IPS-18a (cell line): ENCODE data around the gene PLD1.
"Not testable (repeated sequence)": the region's sequence is repeated elsewhere in the genome, so short reads cannot be mapped to it uniquely, and the experiment has no call there.

ENCODE experiments used
- H3K27ac ChIP-seq: one replicate; pipeline ENCODE4 v1.5.1; 2013; ENCODE audit warnings: low read length
- H3K27me3 ChIP-seq: one replicate; pipeline ENCODE4 v1.6.1; 2013; ENCODE audit warnings: mild to moderate bottlenecking, low read length; ENCODE audit not compliant: control insufficient read depth, insufficient read depth
- H3K36me3 ChIP-seq: one replicate; pipeline ENCODE4 v1.6.1; 2013; ENCODE audit warnings: low read depth, low read length; ENCODE audit not compliant: control insufficient read depth
- H3K4me1 ChIP-seq: one replicate; pipeline ENCODE4 v1.6.1; 2013; ENCODE audit warnings: low read depth, low read length; ENCODE audit not compliant: control insufficient read depth
- H3K4me3 ChIP-seq: one replicate; pipeline ENCODE4 v1.5.1; 2013; ENCODE audit warnings: low read length
- H3K9ac ChIP-seq: one replicate; pipeline ENCODE4 v1.6.1; 2013; ENCODE audit warnings: mild to moderate bottlenecking, low read length, moderate library complexity
- H3K9me3 ChIP-seq: one replicate; pipeline ENCODE4 v1.6.1; 2013; ENCODE audit warnings: low read depth, low read length; ENCODE audit not compliant: control insufficient read depth

The PLD1 gene, protein sequence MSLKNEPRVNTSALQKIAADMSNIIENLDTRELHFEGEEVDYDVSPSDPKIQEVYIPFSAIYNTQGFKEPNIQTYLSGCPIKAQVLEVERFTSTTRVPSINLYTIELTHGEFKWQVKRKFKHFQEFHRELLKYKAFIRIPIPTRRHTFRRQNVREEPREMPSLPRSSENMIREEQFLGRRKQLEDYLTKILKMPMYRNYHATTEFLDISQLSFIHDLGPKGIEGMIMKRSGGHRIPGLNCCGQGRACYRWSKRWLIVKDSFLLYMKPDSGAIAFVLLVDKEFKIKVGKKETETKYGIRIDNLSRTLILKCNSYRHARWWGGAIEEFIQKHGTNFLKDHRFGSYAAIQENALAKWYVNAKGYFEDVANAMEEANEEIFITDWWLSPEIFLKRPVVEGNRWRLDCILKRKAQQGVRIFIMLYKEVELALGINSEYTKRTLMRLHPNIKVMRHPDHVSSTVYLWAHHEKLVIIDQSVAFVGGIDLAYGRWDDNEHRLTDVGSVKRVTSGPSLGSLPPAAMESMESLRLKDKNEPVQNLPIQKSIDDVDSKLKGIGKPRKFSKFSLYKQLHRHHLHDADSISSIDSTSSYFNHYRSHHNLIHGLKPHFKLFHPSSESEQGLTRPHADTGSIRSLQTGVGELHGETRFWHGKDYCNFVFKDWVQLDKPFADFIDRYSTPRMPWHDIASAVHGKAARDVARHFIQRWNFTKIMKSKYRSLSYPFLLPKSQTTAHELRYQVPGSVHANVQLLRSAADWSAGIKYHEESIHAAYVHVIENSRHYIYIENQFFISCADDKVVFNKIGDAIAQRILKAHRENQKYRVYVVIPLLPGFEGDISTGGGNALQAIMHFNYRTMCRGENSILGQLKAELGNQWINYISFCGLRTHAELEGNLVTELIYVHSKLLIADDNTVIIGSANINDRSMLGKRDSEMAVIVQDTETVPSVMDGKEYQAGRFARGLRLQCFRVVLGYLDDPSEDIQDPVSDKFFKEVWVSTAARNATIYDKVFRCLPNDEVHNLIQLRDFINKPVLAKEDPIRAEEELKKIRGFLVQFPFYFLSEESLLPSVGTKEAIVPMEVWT

DNA sequence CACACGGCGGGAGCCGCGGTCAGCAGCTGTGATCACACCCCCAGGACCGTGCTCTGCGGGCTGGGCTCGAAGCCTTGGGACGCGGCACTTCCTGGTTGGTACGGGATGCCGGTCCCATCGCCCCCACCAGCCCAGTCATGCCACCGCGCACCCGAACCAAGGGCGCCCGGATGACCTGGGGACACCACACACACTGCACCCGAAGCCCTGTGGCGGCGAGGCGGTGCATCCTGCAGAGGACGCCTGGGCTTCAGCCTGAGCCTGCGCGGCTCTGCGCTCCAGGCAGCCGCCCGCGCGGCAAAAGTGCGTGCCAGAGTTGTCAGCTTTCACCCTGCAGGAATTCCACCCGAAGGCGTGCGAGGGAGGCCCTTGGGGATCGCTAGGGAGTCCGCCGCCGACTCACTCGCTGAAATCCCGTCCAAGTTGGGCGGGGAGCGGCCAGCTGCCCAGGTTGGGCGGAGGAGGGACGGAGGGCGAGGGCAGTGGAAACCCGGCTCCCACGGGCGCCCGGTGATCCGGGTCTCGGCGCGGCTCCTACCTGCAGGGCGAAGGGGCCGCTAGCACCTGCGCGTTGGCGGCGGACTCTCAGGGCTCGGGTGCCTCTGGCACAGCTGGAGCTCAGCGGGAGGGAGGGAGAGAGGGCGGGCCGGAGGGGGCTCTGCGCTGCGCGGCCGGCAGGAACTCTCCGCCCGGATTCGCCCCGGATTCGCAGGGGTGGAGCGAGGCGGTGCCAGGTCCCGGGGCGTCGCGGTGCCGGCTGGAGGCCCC is at the start of gene PLD1:
TSS of gene PLD1 (minus strand) at position 623 of the 768 bp plus-strand sequence. CDS start 72,432 bp downstream, outside the sequence.
- H3K27ac ChIP-seq, result no peak within 1 kb of the TSS
- no peak within 1 kb of the TSS for H3K9ac ChIP-seq
- H3K9me3 ChIP-seq, result no peaks in the 10 kb centered on the region
- H3K4me3 ChIP-seq, result peak within 1 kb of the TSS; percentile 68
- no peaks in the 10 kb centered on the region for H3K4me1 ChIP-seq
- peaks cover 37% of the 10 kb centered on the region for H3K27me3 ChIP-seq
- no peaks in the 10 kb centered on the region for H3K36me3 ChIP-seq

DNA sequence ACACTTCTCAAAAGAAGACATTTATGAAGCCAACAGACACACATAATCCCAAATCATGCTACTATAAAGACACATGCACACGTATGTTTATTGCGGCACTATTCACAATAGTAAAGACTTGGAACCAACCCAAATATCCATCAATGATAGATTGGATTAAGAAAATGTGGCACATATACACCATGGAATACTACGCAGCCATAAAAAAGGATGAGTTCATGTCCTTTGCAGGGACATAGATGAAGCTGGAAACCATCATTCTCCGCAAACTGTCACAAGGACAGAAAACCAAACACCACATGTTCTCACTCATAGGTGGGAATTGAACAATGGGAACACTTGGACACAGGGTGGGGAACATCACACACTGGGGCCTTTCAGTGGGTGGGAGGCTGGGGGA is 48.5 kb upstream of the PLD1 start:
- H3K9me3 ChIP-seq, result peaks cover 27% of the 10 kb centered on the region

DNA sequence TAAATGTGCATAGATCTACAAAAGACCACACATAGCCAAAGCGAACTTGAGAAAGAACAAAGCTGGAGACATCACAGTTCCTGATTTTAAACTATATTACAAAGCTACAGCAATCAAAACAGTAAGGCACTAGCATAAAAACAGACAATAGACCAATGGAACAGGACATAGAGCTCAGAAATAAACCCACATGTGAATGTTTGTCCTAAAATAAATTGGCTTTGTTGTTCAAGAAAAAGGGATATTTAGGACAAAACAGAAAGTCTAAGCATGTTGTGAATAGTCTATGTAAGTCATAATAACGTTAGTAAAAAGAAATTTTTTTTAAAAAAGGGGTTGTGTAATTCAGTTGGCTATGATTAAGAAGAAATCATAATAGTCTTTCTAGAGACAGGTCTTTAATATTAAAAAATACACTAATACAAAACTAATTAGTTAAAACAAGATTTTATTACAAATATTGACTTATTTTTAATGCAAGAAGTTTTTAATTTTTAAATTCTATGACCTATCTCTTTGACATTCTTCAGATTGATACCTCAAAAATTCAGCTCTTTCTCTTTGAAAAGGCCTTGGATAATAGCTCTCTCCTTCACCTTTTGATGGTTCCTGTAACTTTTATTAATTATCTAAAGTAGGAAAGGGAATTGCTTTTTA is 44.5 kb upstream of the PLD1 start:
- Histone ChIP-seq H3K27me3 (no peaks in the 10 kb centered on the region), H3K4me1 (peaks cover 5% of the 10 kb centered on the region), H3K4me3 (no peak overlapping the region), H3K9me3 (peaks cover 32% of the 10 kb centered on the region), H3K27ac (no peak overlapping the region), H3K36me3 (no peaks in the 10 kb centered on the region), H3K9ac (no peak overlapping the region)

More for the DNA sequence above, 48.5 kb upstream of the PLD1 start:
- H3K4me3 ChIP-seq, H3K36me3 ChIP-seq, H3K27me3 ChIP-seq, H3K4me1 ChIP-seq, H3K9ac ChIP-seq, H3K27ac ChIP-seq: not testable (repeated sequence)

DNA sequence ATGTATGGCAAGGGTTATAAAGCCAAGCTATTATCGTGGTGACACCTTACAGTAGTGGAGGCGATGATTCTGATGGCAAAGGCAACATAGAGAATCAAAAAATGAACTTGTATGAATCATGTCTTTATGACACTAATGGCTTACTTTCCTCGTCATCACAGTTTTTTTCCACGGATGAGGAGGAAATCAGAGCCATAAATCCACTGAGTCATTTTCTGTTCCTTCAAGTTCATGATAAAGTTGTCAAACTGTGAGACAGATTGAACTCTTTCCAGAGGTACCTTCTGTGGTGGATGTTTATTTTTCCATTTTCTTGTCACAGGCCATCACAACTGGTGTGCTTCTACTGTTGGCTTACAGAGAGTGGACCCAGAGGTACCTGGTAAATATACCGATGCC is 41.4 kb upstream of the PLD1 start:
- Histone ChIP-seq H3K4me3 (no peak overlapping the region), H3K4me1 (peaks cover 5% of the 10 kb centered on the region), H3K9me3 (peaks cover 32% of the 10 kb centered on the region), H3K27ac (no peak overlapping the region), H3K27me3 (no peaks in the 10 kb centered on the region), H3K36me3 (no peaks in the 10 kb centered on the region), H3K9ac (no peak overlapping the region)

DNA sequence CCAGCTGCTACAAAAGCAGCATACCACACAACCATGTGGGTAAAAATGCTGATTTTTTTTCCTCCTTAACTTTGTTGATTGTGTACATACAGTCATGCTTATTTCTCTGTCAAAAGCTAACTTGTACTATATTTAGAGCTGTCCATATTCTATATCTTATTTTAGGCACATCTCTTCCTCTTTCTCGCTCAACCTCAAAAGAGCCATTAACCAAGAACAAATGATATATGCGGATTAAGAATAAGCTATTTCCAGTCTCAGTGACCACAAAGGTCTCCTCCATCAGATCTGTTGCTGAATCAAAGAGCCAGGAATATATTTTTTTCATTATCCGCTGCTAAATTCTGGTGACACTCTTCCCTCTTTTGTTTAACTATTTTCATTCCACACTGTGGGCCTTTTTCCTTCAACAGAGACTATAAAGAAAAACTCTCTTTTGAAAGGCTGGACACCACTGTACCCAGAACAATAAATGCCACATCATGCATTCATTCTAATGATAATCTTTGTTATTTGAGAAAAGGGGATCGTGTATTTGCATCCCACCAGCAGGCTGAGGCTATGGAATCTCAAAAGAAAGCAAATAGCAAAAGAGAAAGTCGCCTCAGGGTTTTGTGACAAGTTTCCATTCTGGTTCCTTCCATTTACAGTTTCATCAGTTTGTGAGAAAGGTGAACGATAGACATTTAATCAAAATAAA is 40.8 kb upstream of the PLD1 start:
- Histone ChIP-seq H3K4me3 (no peak overlapping the region), H3K27ac (no peak overlapping the region), H3K9ac (no peak overlapping the region), H3K4me1 (peaks cover 5% of the 10 kb centered on the region), H3K36me3 (no peaks in the 10 kb centered on the region), H3K27me3 (no peaks in the 10 kb centered on the region), H3K9me3 (peaks cover 26% of the 10 kb centered on the region)

DNA sequence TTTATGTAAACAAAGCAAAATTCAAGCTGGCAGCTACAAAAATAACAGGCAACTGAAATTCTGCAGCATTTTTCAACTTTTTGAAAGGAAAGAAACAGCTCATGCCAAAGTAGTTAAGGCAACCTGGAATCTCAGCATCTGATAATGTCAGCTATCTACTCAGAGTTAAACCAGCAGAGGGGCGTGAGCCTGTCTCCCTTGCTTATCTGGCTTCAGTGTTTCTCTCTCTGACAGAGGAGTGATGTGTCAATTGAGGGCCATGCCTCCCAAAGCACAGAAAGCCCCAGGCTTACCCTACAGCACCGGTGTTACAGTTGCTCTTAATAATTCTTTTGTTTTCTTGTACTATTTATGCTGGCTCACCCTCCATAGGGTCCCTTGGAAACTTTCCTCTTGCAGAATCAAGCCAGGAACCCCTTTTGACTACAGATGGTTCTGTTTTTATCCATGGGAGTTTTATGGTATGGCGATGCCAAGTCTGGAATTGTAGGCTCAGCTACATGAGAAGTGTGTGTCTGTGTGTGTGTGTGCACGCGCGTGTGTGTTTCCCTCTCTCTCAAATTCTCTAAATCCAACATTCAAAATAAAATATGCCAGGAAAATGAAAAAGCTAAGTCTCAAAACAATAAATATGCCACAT is 40.2 kb upstream of the PLD1 start:
- no peak overlapping the region for H3K4me3 ChIP-seq
- no peak overlapping the region for H3K9ac ChIP-seq
- H3K36me3 ChIP-seq, result no peaks in the 10 kb centered on the region
- no peaks in the 10 kb centered on the region for H3K27me3 ChIP-seq
- peaks cover 5% of the 10 kb centered on the region for H3K4me1 ChIP-seq
- peaks cover 20% of the 10 kb centered on the region for H3K9me3 ChIP-seq
- no peak overlapping the region for H3K27ac ChIP-seq

DNA sequence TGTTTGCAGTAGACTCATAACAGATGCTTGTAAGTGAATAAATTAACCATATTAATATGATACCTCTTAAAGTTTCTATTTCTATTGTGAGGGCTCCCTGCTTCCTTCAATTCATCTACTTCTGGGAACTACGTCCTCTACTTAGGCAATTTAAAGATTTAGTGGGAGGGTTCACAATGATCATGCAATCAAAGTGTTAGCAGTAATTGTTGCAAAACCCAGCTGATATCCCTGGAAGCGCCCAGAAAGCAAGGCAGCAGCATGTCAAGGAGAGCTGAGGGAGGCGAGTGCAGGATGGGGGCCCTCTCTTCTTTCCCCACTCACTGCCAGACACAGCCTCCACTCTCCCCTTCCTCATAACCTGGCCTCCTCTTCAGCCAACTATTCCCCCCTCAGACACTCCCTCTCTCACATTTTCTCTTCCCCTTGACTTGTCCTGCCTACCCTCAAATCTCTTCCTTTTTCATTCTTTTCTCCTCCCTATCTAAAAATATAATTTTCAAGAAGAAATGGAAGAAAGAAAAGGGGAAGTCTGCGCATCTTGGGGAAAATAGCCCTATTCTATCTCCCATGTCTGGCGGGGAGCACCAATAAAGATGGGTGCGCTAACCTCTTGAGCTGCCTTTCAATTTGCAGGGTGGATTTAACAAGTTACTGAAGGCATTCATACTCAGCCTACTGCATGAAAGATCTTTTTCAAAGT is 39.5 kb upstream of the PLD1 start:
- H3K4me1 ChIP-seq, result peaks cover 5% of the 10 kb centered on the region
- H3K9me3 ChIP-seq, result peaks cover 15% of the 10 kb centered on the region
- no peak overlapping the region for H3K4me3 ChIP-seq
- no peaks in the 10 kb centered on the region for H3K27me3 ChIP-seq
- H3K27ac ChIP-seq, result no peak overlapping the region
- no peak overlapping the region for H3K9ac ChIP-seq
- no peaks in the 10 kb centered on the region for H3K36me3 ChIP-seq

DNA sequence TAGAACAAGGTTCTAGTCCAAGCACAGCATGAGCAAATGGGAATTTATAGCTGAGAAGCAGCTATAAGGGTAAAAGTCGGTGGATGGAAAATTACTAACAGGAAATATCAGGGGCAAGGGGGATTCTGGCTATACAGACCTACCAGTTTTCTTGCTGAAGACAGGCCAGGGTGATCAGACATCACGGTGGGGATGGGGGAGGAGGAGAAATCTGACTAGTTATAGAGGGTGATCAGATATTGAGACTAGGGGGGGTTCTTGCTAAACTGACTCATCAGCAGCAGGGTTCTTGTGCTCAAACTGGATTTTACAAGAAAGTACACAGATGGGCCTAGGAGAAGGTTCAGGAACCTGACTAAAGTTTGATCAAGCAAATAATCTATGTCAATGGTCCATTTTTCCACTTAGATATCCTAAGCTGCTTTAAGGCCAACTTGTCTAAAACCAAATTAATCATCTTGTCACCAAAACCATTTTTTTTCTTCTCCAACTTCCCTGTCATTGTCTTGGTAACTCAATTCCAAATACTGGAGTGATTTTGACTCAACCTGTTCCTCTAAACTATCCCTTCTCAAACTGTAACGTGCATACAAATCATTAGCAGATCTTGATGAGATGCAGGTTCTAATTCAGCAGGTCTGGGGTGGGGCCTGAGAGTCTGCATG is 37.4 kb upstream of the PLD1 start:
- Histone ChIP-seq H3K27me3 (no peaks in the 10 kb centered on the region), H3K4me3 (no peak overlapping the region), H3K27ac (no peak overlapping the region), H3K4me1 (peaks cover 10% of the 10 kb centered on the region), H3K9me3 (no peaks in the 10 kb centered on the region), H3K9ac (no peak overlapping the region), H3K36me3 (no peaks in the 10 kb centered on the region)

DNA sequence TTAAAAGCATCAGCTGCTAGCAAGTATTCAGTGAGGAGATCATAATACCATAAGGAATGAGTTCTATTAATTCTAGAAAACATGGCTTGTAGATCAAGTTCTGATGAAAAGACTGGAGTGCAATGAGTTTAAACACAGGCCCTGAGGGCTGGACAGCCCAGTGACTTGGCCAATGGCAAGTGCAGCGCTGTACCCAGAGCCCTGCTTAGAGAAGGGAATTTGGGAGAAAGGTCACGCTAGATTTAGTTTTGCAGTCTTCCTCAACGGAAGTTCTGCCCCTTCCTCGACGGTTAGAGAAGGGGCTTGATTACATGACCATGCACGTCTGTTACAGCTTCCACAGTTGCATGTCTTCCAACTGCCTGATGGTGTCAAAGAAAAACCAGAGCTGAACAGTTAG is 36.9 kb upstream of the PLD1 start:
- Histone ChIP-seq H3K4me3 (no peak overlapping the region), H3K4me1 (peaks cover 12% of the 10 kb centered on the region), H3K27me3 (no peaks in the 10 kb centered on the region), H3K9me3 (no peaks in the 10 kb centered on the region), H3K9ac (no peak overlapping the region), H3K27ac (no peak overlapping the region), H3K36me3 (no peaks in the 10 kb centered on the region)
